ENCODE data around the gene TRAIP.

Gene TRAIP

GRCh38 chr3:49779358-49780079 lies 76.8 kb downstream of the TRAIP start:
- in situ Hi-C loops (cut with MboI; ENCODE audit: low sequenced_read_pairs, unreplicated experiment): no loop called here
- DNase-seq (ENCODE audit: low spot score): no peak
- TF ChIP-seq, protein P1, sequence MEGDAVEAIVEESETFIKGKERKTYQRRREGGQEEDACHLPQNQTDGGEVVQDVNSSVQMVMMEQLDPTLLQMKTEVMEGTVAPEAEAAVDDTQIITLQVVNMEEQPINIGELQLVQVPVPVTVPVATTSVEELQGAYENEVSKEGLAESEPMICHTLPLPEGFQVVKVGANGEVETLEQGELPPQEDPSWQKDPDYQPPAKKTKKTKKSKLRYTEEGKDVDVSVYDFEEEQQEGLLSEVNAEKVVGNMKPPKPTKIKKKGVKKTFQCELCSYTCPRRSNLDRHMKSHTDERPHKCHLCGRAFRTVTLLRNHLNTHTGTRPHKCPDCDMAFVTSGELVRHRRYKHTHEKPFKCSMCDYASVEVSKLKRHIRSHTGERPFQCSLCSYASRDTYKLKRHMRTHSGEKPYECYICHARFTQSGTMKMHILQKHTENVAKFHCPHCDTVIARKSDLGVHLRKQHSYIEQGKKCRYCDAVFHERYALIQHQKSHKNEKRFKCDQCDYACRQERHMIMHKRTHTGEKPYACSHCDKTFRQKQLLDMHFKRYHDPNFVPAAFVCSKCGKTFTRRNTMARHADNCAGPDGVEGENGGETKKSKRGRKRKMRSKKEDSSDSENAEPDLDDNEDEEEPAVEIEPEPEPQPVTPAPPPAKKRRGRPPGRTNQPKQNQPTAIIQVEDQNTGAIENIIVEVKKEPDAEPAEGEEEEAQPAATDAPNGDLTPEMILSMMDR (IDR thresholded peaks at IDR 0.05; ENCODE audit: borderline replicate concordance, control extremely low read depth, extremely low read depth, insufficient read depth, missing control alignments): no peak

All from GM13976 (cell line).